T-cell (primary cell): ENCODE data around the gene RAMACL. TPM values are rescaled to one million over a fixed set of nuclear protein-coding genes. Genes with fewer than 3 reads are reported as not detected.
"Not testable (repeated sequence)": the region's sequence is repeated elsewhere in the genome, so short reads cannot be mapped to it uniquely, and the experiment has no call there.

ENCODE experiments used
- ATAC-seq, 4 experiments: fragments of 200-7000 bp in 3 of 4; fragments of 150-1000 bp in 1 of 4; cut with Tn5 transposase; replicated peaks in 1 of 4; 1 replicate in 3 of 4; 2 replicates in 1 of 4; pipeline ENCODE4 v1.10.0; 2021; ENCODE audit warnings: moderate library complexity in 3 of 4, mild to moderate bottlenecking in 2 of 4, moderate number of reproducible peaks in 1 of 4
- CTCF ChIA-PET, 2 donors: fragments of 300-600 bp; sonication (Branson Sonifier 250); formaldehyde crosslinking; loops; one replicate each; lab custom pipeline; 2022; ENCODE audit warnings: antibody characterized with exemption in 2 of 2; lab: Charles Lee
- POLR2A ChIA-PET, 2 donors: fragments of 300-600 bp; sonication (Branson Sonifier 250); formaldehyde crosslinking; loops; one replicate each; lab custom pipeline; 2022; ENCODE audit warnings: antibody characterized with exemption in 2 of 2; lab: Charles Lee
- DNase-seq, 35 experiments: peaks; one replicate each; pipeline versions ENCODE4 v3.0.0 to v3.0.0-alpha.2; 2013 to 2023
- H3K27ac ChIP-seq: one replicate; pipeline ENCODE4 v1.5.1; 2013; ENCODE audit warnings: low read length
- H3K27me3 ChIP-seq, 2 experiments: replicated peaks in 1 of 2; 1 replicate in 1 of 2; 2 replicates in 1 of 2; pipeline versions ENCODE4 v1.6.1 to v1.7.0; 2013; ENCODE audit warnings: low read length in 1 of 2, mixed read lengths in 1 of 2; ENCODE audit not compliant: control insufficient read depth in 2 of 2, insufficient read depth in 2 of 2; ENCODE audit errors: extremely low read depth in 1 of 2
- H3K36me3 ChIP-seq, 2 donors: 1 replicate in 1 of 2; 2 replicates in 1 of 2; pipeline versions ENCODE4 v1.6.1 to v1.7.0; 2013; ENCODE audit warnings: low read length in 1 of 2; ENCODE audit not compliant: control insufficient read depth in 2 of 2, insufficient read depth in 1 of 2; ENCODE audit errors: extremely low read depth in 1 of 2
- H3K4me1 ChIP-seq, 2 experiments: 1 replicate in 1 of 2; 2 replicates in 1 of 2; pipeline versions ENCODE4 v1.6.1 to v1.7.0; 2013; ENCODE audit warnings: low read length in 2 of 2, mixed read lengths in 1 of 2; ENCODE audit not compliant: insufficient read depth in 2 of 2, control insufficient read depth in 1 of 2; ENCODE audit errors: extremely low read depth in 1 of 2
- H3K4me3 ChIP-seq, 2 donors: 1 replicate in 1 of 2; 2 replicates in 1 of 2; pipeline versions ENCODE4 v1.5.1 to v1.7.0; 2013; ENCODE audit warnings: mild to moderate bottlenecking in 2 of 2, low read length in 1 of 2, moderate library complexity in 1 of 2; ENCODE audit not compliant: control insufficient read depth in 1 of 2; ENCODE audit errors: extremely low read depth in 1 of 2
- H3K9me3 ChIP-seq: 2 replicates; pipeline ENCODE4 v1.7.0; 2013
- H3K27ac Mint-ChIP-seq, 2 donors: one replicate each; pipeline ENCODE4 v1.8.0; 2020 to 2021; ENCODE audit warnings: mild to moderate bottlenecking in 2 of 2, mixed read lengths in 2 of 2
- H3K27me3 Mint-ChIP-seq, 2 donors: one replicate each; pipeline ENCODE4 v1.8.0; 2021 to 2022; ENCODE audit warnings: mixed read lengths in 2 of 2
- H3K36me3 Mint-ChIP-seq: one replicate; pipeline ENCODE4 v1.8.0; 2021; ENCODE audit warnings: mixed read lengths
- H3K4me1 Mint-ChIP-seq, 3 donors: one replicate each; pipeline ENCODE4 v1.8.0; 2020 to 2022; ENCODE audit warnings: mixed read lengths in 3 of 3, mild to moderate bottlenecking in 1 of 3
- H3K4me3 Mint-ChIP-seq, 3 donors: one replicate each; pipeline ENCODE4 v1.8.0; 2020 to 2022; ENCODE audit warnings: mild to moderate bottlenecking in 3 of 3, mixed read lengths in 3 of 3, moderate library complexity in 3 of 3
- H3K9me3 Mint-ChIP-seq, 3 donors: one replicate each; pipeline ENCODE4 v1.8.0; 2020 to 2022; ENCODE audit warnings: mixed read lengths in 3 of 3
- WGBS: methylation state at CpG from one replicate; pipeline ENCODE4 v1.1.5; 2013; ENCODE audit warnings: missing lambda C conversion rate; ENCODE audit not compliant: insufficient coverage; 5-methylcytosine and 5-hydroxymethylcytosine counted together
- total RNA-seq, 35 experiments: library from RNA in 6 of 35; stranded (reverse) in 6 of 35; fragments of 120-200 nt in 1 of 35; gene quantifications; one replicate each; pipeline versions ENCODE4 v1.2.1 to v1.2.4 and lab custom pipeline; 2013 to 2026

RAMACL gene
- total RNA-seq, 5 donors from 2014 or later (not counting 1 experiment from before 2014, with no cell fraction given) = 0.47 to 2.8 (median 1.2) TPM

- ATAC-seq (no peak), DNase-seq (no peak)
- H3K9me3 Mint-ChIP-seq = no peaks in the 10 kb centered on the region
- no peaks in the 10 kb centered on the region for H3K4me1 ChIP-seq
- 54% methylated on average over 4 of the region's 10 CpGs for WGBS
- no peak overlapping the region for H3K27ac Mint-ChIP-seq
- H3K27me3 ChIP-seq = no peaks in the 10 kb centered on the region
- no peak overlapping the region for H3K27ac ChIP-seq
- no peak overlapping the region for H3K4me3 ChIP-seq
- POLR2A ChIA-PET = no interaction called here
- H3K4me3 Mint-ChIP-seq = no peak overlapping the region
- H3K36me3 Mint-ChIP-seq = no peaks in the 10 kb centered on the region
- CTCF ChIA-PET = no interaction called here
- peaks cover 8 to 17% (median 16%) of the 10 kb centered on the region in 3 donors for H3K4me1 Mint-ChIP-seq
- no peaks in the 10 kb centered on the region for H3K36me3 ChIP-seq
- H3K27me3 Mint-ChIP-seq = no peaks in the 10 kb centered on the region
- H3K9me3 ChIP-seq = no peaks in the 10 kb centered on the region
Observed at GRCh38 chr6:166587631-166588413, 1.3 kb upstream of the RAMACL start.

DNA sequence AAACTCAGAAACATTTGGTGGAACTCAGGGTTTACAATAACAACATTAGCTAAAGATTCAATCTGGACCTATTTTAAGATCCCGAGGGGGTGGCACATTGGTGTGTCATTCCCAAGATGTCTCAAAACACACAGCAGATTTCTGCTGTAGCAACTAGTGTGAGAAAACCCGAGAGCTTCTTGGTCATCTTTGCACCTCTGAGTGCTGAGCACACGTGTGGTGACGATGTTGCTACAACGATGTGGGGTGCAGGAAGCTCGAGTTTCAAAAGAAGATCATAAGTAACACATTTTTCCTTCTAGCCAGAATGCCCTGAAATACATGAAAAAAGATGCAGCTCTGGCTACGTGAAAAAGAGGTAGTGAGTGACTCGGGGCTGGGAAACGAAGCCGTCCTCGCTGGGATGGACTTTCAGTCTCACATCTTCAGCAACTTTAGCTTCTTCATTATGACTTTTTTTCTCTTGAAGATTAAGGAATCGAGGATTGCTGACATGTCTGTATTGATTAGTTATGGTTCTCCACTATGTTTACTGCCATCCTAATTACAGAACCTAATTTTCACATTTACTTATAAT, 1.5 kb downstream of the RAMACL start:
- Mint-ChIP-seq H3K27ac (no peak overlapping the region), H3K9me3 (no peaks in the 10 kb centered on the region), H3K4me3 (no peak overlapping the region), H3K27me3 (no peaks in the 10 kb centered on the region), H3K36me3 (no peaks in the 10 kb centered on the region), H3K4me1 (peaks cover 8 to 16% (median 15%) of the 10 kb centered on the region in 3 donors)
- 86% methylated on average over 4 of the region's 12 CpGs for WGBS
- H3K4me3 ChIP-seq = no peak overlapping the region
- CTCF ChIA-PET = no interaction called here
- H3K27me3 ChIP-seq = no peaks in the 10 kb centered on the region
- H3K27ac ChIP-seq = no peak overlapping the region
- POLR2A ChIA-PET = interaction anchor here in 1 of 2 donors (0.6 kb wide), 1 partner anchor 364 kb away, joined by 3 read pairs; no protein-coding TSS in a partner anchor
- H3K4me1 ChIP-seq = no peaks in the 10 kb centered on the region
- no peaks in the 10 kb centered on the region for H3K36me3 ChIP-seq
- DNase-seq (no peak), ATAC-seq (no peak)
- no peaks in the 10 kb centered on the region for H3K9me3 ChIP-seq

GRCh38 chr6:166584155-166584554, 2.3 kb downstream of the RAMACL start:
- Histone ChIP-seq H3K4me1 (no peaks in the 10 kb centered on the region), H3K9me3 (no peaks in the 10 kb centered on the region), H3K27ac (no peak overlapping the region), H3K27me3 (no peaks in the 10 kb centered on the region), H3K36me3 (no peaks in the 10 kb centered on the region), H3K4me3 (no peak overlapping the region)
- Mint-ChIP-seq H3K27ac (no peak overlapping the region), H3K27me3 (no peaks in the 10 kb centered on the region), H3K9me3 (no peaks in the 10 kb centered on the region), H3K4me1 (peaks cover 7 to 8% (median 8%) of the 10 kb centered on the region in 3 donors), H3K36me3 (no peaks in the 10 kb centered on the region), H3K4me3 (no peak overlapping the region)
- DNase-seq (no peak), ATAC-seq (no peak)
- WGBS = no CpG with 5 or more reads among the region's 3 CpGs
- ChIA-PET POLR2A (no interaction called here), CTCF (no interaction called here)

- H3K4me3 Mint-ChIP-seq = no peak overlapping the region
- H3K27me3 Mint-ChIP-seq = no peaks in the 10 kb centered on the region
- Histone ChIP-seq H3K9me3 (no peaks in the 10 kb centered on the region), H3K27me3 (no peaks in the 10 kb centered on the region), H3K4me1 (no peaks in the 10 kb centered on the region), H3K36me3 (no peaks in the 10 kb centered on the region), H3K4me3 (no peak overlapping the region), H3K27ac (no peak overlapping the region)
- DNase-seq = no peak
- no peaks in the 10 kb centered on the region for H3K36me3 Mint-ChIP-seq
- ChIA-PET POLR2A (no interaction called here), CTCF (no interaction called here)
- peaks cover 0 to under 1% (median 0%) of the 10 kb centered on the region in 3 donors for H3K4me1 Mint-ChIP-seq
- ATAC-seq = no peak
- H3K27ac Mint-ChIP-seq = no peak overlapping the region
- no peaks in the 10 kb centered on the region for H3K9me3 Mint-ChIP-seq
- WGBS = 82% methylated on average over 11 of the region's 15 CpGs
Observed at GRCh38 chr6:166583230-166583965, 3.1 kb downstream of the RAMACL start.

DNA sequence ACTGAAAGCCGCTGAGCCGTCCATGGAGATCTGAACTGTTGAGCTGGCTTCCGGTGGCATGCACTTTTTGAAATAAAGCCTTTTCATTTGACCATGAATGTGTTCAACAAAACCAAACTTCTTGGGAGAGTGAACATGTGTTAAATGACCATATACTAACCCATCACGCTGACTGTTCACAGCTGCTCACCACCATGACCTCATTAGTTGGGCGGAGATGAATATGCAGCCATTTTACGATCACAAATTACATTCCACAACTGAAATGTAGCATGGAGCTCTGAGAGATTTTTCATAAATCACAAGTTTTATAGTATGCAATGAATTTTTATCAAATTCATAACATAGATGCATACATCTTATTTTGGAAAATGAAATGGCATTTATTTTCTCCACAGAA, 4.2 kb downstream of the RAMACL start:
- Mint-ChIP-seq H3K4me3 (no peak overlapping the region), H3K27ac (no peak overlapping the region), H3K9me3 (peaks cover 0 to 7% (median 0%) of the 10 kb centered on the region in 3 donors), H3K36me3 (peaks cover 3% of the 10 kb centered on the region), H3K4me1 (no peaks in the 10 kb centered on the region), H3K27me3 (no peaks in the 10 kb centered on the region)
- Histone ChIP-seq H3K4me3 (no peak overlapping the region), H3K9me3 (no peaks in the 10 kb centered on the region), H3K4me1 (no peaks in the 10 kb centered on the region), H3K27me3 (no peaks in the 10 kb centered on the region), H3K27ac (no peak overlapping the region), H3K36me3 (no peaks in the 10 kb centered on the region)
- WGBS = 96% methylated on average over 3 of the region's 6 CpGs
- ChIA-PET POLR2A (no interaction called here), CTCF (no interaction called here)
- ATAC-seq (no peak), DNase-seq (no peak)

DNA sequence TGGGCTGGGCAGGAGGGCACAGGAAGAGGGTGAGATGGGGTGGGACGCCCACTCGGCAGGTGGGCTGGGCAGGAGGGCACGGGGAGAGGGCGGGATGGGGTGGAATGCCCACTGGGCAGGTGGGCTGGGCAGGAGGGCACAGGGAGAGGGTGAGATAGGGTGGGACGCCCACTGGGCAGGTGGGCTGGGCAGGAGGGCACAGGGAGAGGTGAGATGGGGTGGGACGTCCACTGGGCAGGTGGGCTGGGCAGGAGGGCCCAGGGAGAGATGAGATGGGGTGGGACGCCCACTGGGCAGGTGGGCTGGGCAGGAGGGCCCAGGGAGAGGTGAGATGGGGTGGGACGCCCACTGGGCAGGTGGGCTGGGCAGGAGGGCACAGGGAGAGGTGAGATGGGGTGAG, 4.7 kb downstream of the RAMACL start:
- H3K4me1 ChIP-seq, H3K36me3 Mint-ChIP-seq, H3K9me3 ChIP-seq, POLR2A ChIA-PET, H3K9me3 Mint-ChIP-seq, DNase-seq, H3K4me3 Mint-ChIP-seq, CTCF ChIA-PET, H3K27me3 ChIP-seq, H3K4me1 Mint-ChIP-seq, H3K27ac ChIP-seq, H3K36me3 ChIP-seq, H3K4me3 ChIP-seq, ATAC-seq, H3K27me3 Mint-ChIP-seq, H3K27ac Mint-ChIP-seq: not testable (repeated sequence)
- 93% methylated on average over 6 of the region's 8 CpGs for WGBS
